Right lung (tissue), 5 donors: ENCODE results near the gene GIT2. TPM values are rescaled to one million over a fixed set of nuclear protein-coding genes. Genes with fewer than 3 reads are reported as not detected.
"Not testable (repeated sequence)": the region's sequence is repeated elsewhere in the genome, so short reads cannot be mapped to it uniquely, and the experiment has no call there.

Experiments used
- DNase-seq, 2 donors: peaks; one replicate each; pipeline ENCODE4 v3.0.0-alpha.2; 2013
- polyA plus RNA-seq, 5 donors: library from polyadenylated mRNA; unstranded; fragments of 120-200 nt; gene quantifications; one replicate each; pipeline versions ENCODE4 v1.2.1 to v1.2.3, GENCODE V29; 2013; ENCODE audit warnings: inconsistent platforms in 1 of 5, low replicate concordance in 1 of 5; ENCODE audit not compliant: insufficient read length in 5 of 5, insufficient read depth in 1 of 5

GIT2 gene
- polyA plus RNA-seq, 5 donors: 41.8 to 58.1 (median 54.7) TPM

DNA sequence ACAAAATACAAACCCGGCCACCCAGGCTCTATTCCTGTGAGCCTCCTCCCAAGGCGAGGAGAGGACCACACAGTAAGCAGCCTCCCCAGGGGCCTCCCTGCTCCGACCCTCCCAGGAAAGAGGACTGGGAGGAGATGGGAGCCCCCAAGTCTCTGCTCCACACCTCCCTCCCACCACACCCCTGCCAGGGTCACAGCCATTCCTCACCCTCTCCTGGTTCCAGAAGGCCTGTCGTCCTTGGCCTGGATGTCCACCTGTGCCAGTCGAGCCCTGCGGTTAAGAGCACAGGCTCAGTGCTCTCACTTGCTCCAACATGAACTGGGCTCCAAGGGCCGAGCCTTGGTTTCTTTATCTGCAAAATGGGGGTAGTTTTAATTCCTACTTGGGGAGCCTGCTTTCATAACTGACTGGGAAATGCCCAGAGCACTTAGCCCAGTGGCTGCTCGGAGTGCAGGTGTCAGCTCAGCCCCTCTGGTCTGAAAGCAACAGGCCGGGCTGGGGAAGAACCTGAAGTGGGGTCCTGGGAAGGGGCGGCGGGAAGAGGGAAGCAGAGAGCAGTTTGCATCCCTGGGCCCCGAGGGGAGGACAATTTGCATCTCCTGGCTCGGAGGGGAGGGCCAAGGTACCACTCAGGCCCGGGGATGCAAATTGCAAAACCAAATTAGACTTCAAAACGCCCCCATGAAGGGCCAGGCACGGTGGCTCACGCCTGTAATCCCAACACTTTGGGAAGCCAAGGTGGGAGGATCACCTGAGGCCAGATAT is 72.5 kb downstream of the GIT2 start:
- DNase-seq: no peak

DNA sequence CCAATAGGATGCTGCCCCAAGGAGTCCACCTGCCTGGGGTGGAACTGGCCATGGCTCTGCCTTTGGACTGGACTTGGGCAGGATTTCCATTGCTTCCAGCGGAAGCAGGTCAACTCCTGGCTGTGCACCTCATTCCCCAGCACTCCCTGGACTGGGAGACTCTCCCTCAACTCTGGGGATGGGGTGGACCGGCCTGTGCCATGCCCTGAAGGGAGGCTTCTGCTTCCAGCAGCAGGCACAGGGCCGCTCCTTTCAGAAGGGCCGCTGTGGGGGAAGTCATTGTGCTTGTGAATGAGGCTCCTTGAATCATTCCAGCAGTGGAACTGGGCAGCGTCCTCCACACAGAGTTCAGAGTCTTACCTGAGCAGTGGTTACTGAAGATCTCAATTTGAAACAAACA is 73.1 kb downstream of the GIT2 start:
- DNase-seq: no peak

DNA sequence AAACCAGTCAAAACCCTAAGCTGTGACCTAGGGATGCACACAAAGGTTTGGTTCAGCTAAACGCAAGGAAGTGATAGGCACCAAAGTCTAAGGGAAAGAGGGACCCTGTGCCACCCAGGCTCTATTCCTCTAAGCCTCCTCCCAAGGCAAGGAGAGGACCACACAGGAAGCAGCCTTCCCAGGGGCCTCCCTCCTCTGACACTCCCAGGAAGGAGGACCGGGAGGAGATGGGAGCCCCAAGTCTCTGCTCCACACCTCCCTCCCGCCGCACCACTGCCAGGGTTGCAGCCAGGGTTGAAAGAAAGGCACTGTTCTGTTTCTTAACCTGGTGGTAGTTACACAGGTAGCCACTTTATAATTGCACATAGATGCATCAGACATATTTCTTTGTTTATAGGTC is 74.2 kb downstream of the GIT2 start:
- DNase-seq: no peak

DNA sequence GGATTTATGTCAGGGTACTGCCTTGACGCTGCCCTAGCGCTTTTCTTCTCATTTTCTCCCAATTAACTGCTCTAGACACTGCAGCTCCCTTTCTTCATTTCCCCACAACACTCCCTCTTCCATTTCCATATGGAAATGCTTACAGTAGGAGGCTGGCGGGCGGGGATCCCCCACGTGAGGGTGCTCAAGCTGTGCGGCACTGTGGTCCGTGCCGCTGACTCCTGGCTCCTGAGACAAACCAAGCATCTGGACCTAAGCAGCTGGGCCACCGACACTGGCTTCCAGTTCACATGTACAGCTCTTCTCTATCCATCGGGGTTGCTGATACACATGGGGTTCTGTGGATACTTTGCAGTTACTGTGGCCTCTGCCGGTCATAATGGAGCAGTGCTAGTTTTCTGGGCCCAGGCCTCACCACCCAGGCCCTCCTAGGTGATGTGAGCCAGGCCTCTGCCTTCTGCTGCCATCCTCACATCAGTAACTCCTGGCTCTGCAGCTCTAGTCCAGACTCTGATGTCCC is 75.8 kb downstream of the GIT2 start:
- no peak for DNase-seq

DNA sequence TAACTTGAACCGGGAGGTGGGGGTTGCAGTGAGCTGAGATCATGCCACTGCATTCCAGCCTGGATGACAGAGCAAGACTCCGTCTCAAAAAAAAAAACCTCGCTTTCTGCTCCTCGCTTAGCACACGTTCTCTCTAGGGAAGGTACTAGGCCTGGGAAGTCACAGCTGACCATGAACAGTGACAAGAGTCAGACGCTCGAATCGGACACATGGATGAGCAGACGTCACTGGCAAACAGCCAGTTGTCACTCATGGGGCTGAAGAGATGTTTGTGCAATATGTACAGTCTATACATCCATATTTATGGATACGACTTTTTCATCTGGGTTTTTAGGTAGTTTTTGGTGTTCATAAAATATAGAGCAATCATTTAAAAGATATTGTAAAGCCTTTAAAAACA is 76.7 kb downstream of the GIT2 start:
- no peak for DNase-seq

DNA sequence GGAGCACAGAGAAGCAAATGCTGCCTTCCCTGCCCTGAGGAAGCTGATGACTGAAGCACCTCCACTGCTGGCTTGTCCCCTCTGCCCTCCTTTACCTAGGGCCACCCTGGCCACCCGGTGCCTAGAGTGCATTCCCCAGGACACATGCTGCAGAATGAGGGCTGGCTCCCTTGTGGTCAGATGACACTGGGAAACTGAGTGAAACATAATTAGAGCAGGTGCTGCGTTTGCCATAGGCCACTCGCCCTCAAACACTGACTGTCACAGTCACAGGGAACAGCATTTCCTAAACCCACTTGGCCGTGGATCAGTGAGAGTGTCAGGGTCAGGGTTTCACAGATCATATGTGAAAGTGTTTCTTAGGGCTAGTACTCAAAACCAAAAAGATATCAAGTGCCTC is 80.1 kb downstream of the GIT2 start:
- DNase-seq: no peak

DNA sequence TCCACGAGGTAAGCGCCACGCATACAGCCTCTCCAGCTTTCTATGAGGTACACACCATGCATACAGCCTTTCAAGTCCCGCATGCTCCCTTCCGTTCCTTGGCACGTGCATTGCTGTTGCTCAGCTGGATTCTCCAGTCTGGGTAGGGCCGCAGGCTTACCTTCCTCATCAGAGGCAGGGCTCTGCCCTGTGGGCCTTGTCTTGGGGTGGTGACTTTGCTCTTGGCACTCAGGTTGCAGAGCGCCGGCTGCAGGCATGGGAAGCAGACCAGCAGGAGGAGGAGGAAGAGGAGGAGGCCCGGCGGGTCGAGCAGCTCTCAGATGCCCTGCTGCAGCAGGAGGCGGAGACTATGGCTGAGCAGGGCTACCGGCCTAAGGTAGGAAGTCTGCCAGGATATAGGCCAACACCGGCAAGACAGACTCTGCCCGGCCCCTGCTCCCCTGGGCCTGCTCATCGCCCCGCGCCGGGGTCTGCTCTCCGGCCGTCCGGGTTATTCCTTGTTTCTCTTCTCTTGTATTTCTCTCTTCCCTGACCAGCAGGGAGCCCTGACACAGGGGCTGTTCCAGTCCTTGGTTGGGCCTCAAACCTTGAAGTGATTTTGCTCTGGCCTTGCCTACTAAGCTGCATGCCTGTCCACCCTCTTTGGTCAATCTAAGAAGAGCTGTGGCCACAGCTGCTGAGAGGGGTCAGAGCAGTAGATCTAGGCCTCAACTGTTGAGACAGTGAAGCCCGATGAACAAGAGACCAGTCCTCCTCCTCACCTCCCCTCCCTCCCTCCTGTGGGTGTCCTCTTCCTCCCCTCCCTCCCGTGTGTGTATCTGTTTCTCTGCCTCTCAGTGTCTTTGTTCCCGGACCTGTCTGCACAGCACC is 80.8 kb downstream of the GIT2 start:
- no peak for DNase-seq

DNA sequence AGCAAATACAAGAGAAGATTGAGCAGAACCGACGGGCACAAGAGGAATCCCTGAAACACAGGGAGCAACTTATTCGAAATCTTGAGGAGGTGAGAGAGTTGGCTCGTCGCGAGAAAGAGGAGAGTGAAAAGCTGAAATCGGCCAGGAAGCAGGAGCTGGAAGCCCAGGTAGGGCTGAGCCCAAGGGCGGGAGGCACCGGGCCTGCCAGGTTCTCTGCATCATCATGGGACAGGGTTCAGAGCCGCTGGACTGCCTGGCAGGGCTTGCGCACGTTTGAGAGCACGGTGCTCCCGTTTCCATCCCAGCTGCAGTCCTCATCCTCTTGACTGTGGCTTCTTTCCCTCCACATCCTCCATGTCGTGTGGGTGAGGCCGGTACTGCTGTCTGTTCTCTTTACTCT is 81.7 kb downstream of the GIT2 start:
- no peak for DNase-seq

DNA sequence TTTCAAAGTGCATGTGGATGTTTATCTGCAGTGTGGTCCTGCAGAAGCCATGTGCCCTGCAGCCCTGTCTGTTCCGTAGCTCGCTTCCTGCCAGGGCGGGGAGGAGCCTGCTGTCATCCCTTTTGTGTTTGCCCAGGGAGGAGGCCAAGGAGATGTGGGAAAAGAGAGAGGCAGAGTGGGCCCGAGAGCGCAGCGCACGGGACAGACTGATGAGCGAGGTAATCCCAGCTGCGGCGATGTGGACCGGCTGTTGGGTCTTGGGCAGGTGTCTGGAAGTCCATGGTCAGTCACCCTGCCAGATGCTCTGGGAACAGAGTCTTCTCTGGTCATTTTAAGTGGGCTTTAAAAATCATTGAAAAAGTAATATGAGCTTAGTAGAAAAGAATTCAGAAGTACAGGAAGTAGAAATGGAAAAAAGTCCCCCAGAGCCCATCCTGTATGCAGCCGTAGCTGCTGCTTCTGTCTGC is 83.3 kb downstream of the GIT2 start:
- no peak for DNase-seq

DNA sequence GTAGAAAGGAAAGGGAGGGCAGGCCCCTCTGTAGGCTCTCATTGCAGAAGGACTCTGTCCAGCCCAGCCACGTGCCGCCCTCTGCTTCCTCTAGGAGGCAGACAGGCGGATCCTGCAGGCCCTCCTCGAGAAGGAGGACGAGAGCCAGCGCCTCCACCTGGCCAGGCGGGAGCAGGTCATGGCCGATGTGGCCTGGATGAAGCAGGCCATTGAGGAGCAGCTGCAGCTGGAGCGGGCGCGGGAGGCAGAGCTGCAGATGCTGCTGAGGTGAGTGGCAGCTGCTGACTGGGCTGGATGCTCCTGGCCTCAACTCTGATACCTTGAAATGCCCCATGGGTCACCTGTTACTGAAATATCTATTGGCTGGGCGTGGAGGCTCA is 85.2 kb downstream of the GIT2 start:
- no peak for DNase-seq

DNA sequence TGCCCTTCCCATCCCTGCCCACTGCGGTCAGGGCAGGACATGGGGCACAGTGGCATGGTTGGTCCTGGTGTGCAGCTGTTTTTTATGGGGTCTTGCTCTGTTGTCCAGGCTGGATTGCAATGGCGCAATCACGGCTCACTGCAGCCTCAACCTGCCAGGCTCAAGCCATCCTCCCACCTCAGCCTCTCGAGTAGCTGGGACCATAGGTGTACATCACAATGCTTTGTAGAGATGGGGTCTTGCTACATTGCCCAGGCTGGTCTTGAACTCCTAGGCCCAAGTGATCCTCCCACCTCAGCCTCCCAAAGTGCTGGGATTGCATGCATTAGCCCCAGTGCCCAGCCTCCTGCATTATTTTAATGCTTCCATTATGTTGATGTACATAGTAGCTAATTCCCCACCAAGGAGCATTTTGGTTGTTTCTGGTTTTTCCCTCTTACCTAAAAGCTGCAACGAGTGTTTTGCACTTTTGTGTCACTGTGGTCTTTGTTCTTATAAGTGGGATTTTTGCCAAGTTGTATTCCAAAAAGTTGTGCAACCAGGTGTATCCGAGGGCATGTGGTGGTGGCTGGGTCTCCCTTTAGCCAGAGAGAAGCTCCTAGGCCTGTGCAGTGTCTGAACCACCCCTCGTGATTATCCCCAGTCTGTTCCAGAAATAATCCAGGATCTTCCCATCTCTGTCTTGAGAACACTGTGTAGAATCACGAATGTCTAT is 85.8 kb downstream of the GIT2 start:
- no peak for DNase-seq

DNA sequence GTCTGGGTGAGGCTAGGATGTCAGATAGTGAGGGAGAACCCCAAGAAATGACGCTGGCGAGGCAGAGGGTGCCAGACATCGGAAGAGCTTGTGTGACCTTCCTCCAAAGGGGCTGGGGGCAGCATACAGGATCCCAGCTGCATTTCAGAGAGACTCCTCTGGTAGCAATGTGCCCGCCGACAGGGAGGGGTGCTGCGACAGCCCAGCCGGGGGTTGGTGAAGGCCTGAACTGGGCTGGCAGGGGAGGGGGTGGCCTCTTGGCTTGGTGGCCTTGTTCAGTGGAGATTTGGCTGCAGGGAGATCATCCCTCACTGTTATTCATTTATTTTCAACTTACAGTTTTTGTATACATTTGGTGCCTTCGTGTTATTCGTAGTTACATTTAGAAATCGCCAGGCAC is 90.9 kb downstream of the GIT2 start:
- DNase-seq: no peak

DNA sequence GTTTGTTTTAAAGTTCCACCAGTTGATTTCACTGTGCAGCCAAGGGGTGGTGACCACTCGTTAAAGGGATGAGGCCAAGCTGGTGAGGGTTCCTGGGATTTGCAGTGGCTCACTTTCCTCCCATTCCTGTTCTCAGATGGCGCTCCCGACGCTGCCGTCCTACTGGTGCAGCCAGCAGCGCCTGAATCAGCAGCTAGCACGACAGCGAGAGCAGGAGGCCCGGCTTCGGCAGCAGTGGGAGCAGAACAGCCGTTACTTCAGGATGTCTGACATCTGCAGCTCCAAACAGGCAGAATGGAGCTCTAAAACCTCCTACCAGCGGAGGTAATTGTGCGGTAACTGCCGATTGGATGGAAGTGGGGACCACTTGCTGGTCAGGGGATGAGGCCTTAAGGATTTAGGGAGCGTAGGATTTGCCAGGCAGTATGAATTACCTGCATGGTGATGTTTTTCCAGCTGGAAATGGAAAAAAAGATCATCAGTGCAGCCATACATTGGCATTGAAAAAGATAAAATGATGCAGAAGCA is 93.2 kb downstream of the GIT2 start:
- DNase-seq: no peak

DNA sequence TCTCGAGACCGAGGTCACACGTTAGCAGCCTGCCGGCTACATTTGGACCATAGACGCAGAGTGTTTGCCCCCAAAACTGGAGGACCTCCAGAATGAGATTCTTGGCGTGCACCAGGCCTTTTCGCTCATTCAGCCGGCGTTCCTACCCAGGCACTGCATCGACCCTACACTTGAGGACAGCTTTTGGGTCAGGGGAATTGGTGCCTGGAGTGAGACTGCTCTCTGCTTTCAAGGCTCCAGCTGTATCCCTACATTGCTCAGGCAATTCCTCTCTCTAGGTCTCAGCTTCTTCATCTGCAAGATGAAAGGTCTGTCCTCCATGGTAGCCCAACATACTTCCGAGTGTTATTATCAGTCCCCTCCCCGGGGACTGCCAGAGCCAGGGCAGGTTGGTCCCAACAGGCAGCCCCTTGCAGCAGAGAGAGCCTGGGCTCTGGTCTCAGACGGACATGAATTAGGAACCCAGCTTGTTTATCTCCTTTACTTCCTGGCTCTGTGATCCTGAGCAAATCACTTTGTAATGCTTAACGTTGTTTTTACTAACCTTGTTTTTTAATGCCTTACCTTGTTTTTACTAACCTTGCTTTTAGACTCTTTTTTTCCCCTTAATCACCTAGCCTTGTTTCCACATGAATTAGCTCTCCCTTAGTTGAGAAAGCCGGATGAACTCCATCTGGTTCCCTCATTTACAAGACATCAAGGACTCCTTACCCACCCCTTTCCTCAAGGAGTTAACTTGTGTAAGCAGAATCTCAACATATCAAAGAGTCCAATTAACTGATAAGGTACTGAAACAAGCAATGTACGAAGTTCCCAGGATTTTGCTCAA is 95.2 kb downstream of the GIT2 start:
- DNase-seq: peak in 1 of 2 donors; percentile 14

DNA sequence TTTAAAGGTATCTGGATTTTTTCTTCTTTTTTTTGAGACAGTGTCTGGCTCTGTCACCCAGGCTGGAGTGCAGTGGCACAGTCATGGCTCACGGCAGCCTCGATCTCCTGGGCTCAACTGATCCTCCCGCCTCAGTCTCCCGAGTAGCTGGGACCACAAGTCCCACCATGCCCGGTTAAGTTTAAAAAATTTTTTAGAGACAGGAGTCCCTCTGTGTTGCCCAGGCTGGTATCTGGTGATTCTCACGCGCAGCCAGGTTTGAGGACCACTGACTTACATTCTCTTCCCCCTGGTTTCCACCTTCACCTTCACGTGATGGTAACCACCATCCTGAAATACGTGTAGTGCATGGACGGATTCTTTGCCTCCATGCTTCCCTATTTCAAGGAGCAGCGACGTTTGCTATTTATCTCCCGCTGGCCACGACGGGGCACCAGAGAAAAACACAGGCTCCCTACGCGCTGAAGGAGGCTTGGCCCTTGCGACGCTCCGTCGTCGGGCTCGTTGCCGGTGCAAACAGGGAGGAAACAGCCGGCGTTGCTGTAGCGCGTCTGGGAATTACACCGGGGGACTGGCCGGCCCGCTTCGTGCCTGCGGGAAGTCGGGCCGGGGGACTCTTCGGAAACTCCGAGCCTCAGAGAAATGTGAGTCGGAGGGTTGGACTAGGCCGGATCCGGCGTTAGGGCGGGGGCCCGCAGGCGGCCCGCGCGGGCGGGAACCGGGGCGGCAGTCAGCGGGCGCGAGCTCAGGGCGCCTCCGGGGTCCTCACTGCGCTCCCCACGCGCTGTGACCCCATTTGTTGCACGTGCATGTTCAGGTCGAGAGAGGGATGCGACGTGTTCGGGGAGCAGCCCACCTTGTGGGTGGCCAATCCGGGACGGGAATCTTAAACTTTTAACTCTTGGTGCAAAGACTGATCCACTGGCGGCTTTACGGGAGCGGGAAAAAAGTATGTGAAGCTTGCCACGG is 96.1 kb downstream of the GIT2 start, which contains the start of gene TCHP:
TSS of gene TCHP (plus strand) at position 492 of the 969 bp plus-strand sequence. CDS start 2,753 bp downstream, outside the sequence.
- DNase-seq: peak; percentile 87 to 88

DNA sequence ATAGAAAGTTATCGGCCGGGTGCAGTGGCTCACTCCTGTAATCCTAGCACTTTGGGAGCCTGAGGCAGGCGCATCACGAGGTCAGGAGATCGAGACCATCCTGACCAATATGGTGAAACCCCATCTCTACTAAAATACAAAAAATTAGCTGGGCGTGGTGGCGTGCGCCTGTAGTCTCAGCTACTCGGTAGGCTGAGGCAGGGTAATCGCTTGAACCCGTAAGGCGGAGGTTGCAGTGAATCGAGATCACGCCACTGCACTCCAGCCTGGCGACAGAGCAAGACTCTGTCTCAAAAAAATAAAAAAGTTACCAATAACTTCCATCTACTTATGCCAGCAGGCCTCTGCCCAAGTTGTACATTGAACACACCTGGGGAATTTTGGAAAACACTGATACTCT is 96.8 kb downstream of the GIT2 start:
- not testable (repeated sequence) for DNase-seq

DNA sequence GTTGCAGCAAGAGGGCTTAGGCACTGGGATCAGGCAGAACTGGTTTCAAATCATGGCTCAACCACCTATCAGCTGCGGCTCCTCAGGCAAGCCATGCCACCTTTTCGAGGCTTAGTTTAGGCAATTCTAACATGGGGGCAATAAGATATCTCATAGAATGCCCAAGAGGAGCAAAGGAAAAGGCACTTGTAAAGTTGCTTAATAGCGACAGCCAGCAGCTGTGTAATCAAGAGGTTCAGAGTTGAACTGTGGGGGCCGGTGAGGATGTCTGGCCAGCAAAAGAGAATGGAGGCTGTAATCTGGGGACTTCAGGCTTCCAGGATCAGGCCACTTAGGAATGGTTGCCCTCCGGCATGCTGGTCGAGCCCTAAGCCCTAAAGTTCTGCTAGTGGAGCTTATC is 99.1 kb downstream of the GIT2 start:
- no peak for DNase-seq

DNA sequence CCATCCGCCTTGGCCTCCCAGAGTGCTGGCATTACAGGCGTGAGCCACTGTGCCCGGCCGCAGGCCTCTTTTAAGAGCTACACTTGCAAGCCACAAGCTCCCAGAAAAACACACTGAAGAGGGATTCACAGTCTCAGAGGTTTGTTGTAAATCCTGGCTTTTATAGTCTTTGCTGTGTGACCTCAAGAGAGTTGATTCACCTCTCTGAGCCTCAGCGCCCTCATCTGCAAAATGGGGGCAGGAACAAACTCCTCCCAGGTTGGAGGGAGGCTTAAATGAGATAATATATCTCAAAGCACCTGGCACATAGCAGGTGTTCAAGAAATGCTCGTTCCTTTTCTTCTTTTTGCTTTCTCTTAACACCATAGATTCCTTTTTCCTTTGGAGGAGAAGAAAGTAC is 100.0 kb downstream of the GIT2 start:
- DNase-seq: no peak

DNA sequence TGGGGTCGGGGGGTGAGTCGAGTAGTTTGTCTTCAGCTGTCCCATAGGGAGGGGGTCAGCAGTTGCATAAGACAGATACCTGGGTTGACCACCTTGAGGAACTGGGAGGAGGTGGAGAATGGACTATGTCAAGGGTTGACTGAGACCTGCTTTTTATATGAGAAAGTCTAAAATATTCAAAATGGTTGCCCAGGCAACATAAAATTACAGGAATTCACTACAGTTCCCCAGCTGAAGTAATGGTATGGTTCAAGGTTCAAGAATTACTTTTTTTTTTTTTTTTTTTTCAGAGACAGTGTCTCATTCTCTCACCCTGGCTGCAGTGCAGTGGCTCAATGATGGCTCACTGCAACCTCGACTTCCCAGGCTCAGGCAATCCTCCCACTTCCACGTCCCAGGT is 101.2 kb downstream of the GIT2 start:
- DNase-seq: no peak
